GM21367 (cell line): ENCODE results near the gene GPAM.
"Not testable (repeated sequence)": the region's sequence is repeated elsewhere in the genome, so short reads cannot be mapped to it uniquely, and the experiment has no call there.

ENCODE experiments used
- ATAC-seq: cut with Tn5 transposase; IDR thresholded peaks from one replicate; pipeline ENCODE4 v1.9.1; 2021; ENCODE audit not compliant: unreplicated experiment

Gene GPAM, protein sequence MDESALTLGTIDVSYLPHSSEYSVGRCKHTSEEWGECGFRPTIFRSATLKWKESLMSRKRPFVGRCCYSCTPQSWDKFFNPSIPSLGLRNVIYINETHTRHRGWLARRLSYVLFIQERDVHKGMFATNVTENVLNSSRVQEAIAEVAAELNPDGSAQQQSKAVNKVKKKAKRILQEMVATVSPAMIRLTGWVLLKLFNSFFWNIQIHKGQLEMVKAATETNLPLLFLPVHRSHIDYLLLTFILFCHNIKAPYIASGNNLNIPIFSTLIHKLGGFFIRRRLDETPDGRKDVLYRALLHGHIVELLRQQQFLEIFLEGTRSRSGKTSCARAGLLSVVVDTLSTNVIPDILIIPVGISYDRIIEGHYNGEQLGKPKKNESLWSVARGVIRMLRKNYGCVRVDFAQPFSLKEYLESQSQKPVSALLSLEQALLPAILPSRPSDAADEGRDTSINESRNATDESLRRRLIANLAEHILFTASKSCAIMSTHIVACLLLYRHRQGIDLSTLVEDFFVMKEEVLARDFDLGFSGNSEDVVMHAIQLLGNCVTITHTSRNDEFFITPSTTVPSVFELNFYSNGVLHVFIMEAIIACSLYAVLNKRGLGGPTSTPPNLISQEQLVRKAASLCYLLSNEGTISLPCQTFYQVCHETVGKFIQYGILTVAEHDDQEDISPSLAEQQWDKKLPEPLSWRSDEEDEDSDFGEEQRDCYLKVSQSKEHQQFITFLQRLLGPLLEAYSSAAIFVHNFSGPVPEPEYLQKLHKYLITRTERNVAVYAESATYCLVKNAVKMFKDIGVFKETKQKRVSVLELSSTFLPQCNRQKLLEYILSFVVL

GRCh38 chr10:112183329-112184051, at the start of gene GPAM:
Gene GPAM, minus strand, starts transcription at chr10:112183765. Its CDS starts 1,981 bp downstream, at chr10:112181784.
- peak; percentile 88 for ATAC-seq

DNA sequence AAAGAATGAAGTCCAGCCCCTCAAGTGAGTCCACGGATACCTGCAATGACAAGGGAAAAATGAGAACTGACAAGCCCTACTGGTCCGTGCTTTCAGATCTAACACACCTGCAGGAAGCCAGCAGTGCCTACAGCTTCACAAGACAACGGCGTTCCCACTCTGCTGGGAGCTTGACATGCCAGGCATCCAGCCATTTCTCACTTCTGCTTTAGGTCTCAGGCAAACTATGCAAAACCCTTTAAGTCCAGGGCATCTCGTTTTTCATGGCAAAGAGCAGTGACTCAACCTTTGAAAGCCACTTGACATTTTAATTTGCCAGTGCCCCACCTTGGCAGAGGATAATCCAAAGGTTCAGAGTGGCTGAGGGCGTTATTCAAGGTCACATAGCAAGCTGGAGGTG, 49.1 kb upstream of the GPAM start:
- no peak for ATAC-seq

- no peak for ATAC-seq
Observed at GRCh38 chr10:112231602-112232400, 48.2 kb upstream of the GPAM start.

DNA sequence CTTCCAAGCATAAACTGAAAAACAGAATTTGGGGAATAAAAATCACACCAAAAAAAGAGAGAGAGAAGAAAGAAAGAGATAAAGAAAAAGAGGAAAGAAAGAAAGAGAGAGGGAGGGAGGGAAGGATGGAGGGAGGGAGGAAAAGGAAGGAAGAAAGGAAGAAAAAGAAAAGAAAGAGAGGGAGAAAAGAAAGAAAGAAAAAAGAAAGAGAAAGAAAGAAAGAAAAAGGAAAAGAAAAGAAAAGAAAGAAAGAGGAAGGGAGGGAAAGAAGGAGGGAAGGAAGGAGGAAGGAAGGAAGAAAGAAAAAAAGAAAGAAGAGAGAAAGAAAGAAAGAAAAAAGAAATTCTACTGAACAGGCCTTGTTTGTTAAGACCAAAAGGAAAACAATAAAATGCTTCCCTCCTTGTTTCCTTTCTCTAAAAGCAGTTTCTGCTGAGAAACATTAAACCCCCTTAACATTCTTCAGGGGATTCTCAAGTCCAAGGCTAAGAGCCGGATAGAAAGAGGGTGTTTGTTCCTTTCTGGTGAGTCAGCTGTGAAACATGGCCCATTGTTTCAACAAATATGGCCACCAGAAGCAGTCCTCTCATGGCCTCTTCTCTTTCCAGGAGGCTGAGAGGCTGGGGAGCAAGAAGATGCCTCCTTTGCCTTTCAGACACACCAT, 46.9 kb upstream of the GPAM start:
- ATAC-seq: no peak

GRCh38 chr10:112229901-112230300, 46.3 kb upstream of the GPAM start:
- ATAC-seq: no peak

DNA sequence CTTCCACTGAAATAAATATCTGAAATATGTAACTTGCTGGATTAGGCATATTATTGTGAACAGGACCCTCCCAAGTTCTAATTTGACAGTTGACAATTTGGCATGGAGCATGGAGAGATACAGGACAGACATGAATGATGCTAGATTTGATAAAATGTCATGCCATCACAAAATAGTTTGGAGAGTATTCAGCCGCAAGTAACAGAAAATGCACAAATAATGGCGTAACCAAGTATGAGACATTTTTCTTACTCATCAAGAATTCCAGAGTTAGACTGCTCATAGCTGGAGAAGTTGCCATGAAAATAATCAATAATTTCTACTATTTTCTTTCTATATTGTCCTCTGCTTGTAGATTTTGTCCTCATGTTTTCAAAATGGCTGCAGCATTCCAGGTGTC, 45.5 kb upstream of the GPAM start:
- ATAC-seq: no peak

DNA sequence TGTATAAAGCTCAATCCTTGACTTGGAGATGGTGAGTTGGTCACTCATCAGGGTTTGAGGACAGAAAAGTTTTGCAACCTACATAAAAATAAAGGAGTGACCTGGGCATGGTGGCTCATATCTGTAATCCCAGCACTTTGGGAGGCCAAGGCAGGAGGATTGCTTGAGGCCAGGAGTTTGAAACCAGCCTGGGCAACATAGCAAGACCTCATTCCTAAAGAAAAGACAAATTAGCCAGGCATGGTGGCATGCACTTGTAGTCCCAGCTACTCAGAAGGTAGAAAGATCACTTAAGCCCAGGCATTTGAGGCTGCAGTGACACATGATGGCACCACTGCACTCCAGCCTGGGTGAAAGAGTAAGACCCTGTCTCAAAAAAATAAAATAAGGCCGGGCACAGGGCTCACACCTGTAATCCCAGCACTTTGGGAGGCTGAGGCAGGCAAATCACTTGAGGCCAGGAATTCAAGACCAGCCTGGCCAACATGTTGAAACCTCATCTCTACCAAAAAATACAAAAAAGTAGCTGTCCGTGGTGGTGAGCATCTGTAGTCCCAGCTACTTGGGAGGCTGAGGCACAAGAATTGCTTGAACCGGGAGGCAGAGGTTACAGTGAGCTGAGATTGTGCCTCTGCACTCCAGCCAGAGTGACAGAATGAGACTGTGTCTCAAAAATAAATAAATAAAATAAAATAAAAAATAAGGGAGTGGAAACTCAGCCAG, 45.0 kb upstream of the GPAM start:
- ATAC-seq: not testable (repeated sequence)

- no peak for ATAC-seq
Observed at GRCh38 chr10:112227331-112227987, 43.9 kb upstream of the GPAM start.

GRCh38 chr10:112226439-112227248, 43.1 kb upstream of the GPAM start:
- ATAC-seq: no peak

- no peak for ATAC-seq
Observed at GRCh38 chr10:112225771-112226438, 42.3 kb upstream of the GPAM start.

DNA sequence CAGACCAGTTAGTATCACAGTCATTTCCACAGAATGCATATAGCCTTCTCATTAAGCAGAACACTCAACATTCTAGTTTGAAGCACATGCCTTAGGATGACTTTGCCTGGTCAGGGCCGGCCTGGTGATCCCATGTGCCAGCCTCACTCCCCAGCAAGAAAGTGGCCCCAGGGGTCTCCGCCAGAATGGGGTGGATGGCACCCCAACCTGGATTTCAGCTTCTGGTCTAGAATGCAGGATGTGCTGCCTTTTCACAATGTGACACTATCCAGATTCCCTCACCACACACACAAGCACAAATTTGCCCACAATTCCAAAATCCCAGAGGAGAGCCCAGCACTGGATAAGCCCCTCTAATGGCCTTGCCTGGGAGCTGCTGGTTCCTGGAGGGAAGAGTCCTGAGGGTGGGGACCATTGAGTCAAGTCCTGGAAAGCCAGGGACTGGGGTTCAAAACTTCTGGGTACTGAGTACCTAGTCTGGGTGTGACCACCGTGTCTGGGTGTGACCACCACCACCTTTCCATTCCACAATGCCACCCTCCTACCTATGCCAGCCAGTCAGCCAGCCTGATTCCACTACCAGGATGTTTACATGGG, 41.5 kb upstream of the GPAM start:
- no peak for ATAC-seq

DNA sequence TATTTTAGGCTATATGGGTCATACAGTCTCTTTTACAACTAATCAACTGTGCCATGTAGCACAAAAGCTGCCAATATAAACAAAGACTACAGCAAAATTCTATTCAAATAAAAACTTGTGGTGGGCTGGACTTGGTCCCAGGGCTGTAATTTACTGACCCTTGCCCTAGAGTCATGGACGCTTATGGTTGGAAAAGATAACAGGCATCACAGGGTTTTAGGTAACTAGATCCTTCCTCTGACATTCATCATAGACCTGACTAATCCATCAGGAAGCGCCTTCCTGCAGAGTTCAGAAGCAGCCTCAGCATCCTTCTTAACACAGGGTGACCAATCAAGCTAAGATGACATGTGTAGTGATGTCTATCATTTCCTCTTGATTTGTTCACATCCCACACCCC, 40.2 kb upstream of the GPAM start:
- no peak for ATAC-seq

DNA sequence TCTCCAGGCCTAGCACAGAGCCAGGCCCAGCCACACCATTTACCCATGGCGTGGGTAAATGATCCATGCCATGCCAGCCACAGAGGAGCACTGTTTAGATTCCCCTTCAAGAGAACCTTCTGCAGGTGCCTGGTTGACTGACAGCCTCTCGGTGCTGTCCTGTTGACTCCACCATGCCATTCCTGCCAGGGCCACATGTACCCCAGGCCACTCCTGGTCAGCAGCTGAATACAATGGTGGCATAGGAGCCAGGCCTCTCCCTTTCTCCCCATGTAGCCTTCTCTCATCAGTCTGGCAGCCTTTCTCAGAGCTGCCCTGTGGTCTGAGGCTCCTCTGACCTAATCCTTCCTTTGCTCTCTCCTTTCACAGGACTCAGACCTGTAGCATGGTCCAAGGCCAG, 39.2 kb upstream of the GPAM start:
- ATAC-seq: no peak

- no peak for ATAC-seq
Observed at GRCh38 chr10:112221545-112221944, 38.0 kb upstream of the GPAM start.

- ATAC-seq: no peak
Observed at GRCh38 chr10:112218960-112219359, 35.4 kb upstream of the GPAM start.

GRCh38 chr10:112218036-112218390, 34.4 kb upstream of the GPAM start:
- ATAC-seq: no peak

DNA sequence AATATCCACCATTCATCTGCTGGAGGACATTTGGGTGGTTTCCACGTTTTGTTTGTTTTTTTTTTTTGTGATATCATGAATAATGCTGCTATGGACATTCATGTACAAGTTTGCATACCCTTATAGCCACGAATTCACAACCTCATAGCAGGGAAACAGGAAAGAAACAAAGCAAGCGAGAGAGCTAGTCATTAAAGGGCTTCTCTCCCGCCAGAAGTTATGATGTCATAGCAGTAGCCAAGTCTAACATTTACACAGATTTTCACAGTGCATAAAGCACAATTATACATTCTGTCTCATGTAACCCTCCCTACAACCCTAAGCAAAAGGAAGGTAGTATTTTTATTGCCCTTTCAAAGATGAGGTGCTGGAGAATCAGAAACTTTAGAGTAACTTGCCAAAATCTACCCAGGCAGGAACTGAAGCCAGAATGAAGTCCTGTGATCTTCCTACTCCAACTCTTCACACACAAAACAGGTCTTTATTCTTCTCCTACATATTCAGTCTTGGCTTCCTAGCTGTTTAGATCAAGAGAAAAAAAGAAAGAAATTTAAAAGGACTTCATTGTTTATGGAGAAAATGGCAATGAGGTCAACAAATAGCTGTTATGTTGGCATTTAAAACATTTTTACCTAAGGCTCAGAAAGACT, 33.9 kb upstream of the GPAM start:
- no peak for ATAC-seq
